Measurements from ENCODE around the gene EXOC4.

- no peak for TF ChIP-seq EZH2 (IDR thresholded peaks at IDR 0.05)
- TF ChIP-seq POLR2AphosphoS5 (IDR thresholded peaks at IDR 0.05; ENCODE audit: borderline replicate concordance, low read depth, low read length) = no peak
These were observed 259.7 kb downstream of the EXOC4 start for GRCh38 chr7:133512560-133512959.

All from SK-N-MC (cell line).